SK-N-MC (cell line): Measurements from ENCODE around the gene ZC3H10.

ENCODE experiments used
- DNase-seq: peaks from one replicate; pipeline ENCODE4 v3.0.0-alpha.2; 2011; ENCODE audit warnings: low read depth, low spot score
- H3K27ac ChIP-seq: fragments of 200-600 bp; sonication (generic); 2 replicates; pipeline ENCODE4 v1.5.1; 2016; ENCODE audit warnings: mixed run types
- H3K36me3 ChIP-seq: fragments of 200-600 bp; sonication (generic); 2 replicates; pipeline ENCODE4 v1.6.1; 2017; ENCODE audit warnings: antibody characterized with exemption, low read length, mixed read lengths; ENCODE audit not compliant: insufficient read depth
- H3K4me3 ChIP-seq: fragments of 200-600 bp; sonication (generic); 2 replicates; pipeline ENCODE4 v1.5.1; 2016
- H3K9ac ChIP-seq: fragments of 200-600 bp; sonication (generic); 2 replicates; pipeline ENCODE4 v1.8.0; 2017; ENCODE audit warnings: mixed run types, mixed read lengths; ENCODE audit not compliant: insufficient read length
- H3K9me3 ChIP-seq: fragments of 200-600 bp; sonication (generic); 2 replicates; pipeline ENCODE4 v1.6.1; 2017; ENCODE audit warnings: low read depth, mild to moderate bottlenecking, antibody characterized with exemption, low read length, moderate library complexity, mixed read lengths
- EZH2 ChIP-seq: fragments of 200-600 bp; sonication (generic); IDR thresholded peaks from one replicate; pipeline ENCODE4 v1.6.1; 2017; ENCODE audit warnings: antibody characterized with exemption
- FOXP2 ChIP-seq: optimal IDR thresholded peaks from 2 replicates; pipeline ENCODE3; 2011; ENCODE audit warnings: mild to moderate bottlenecking, moderate library complexity; ENCODE audit not compliant: insufficient read depth; ENCODE audit errors: extremely low read length, control extremely low read depth
- POLR2AphosphoS5 ChIP-seq: IDR thresholded peaks from 2 replicates; pipeline ENCODE4 v1.6.1; 2012; ENCODE audit warnings: mild to moderate bottlenecking, low read depth, low read length, borderline replicate concordance

Gene ZC3H10

GRCh38 chr12:56081393-56082347 is 36.4 kb upstream of the ZC3H10 start:
- Histone ChIP-seq H3K4me3 (no peak overlapping the region), H3K9ac (no peak overlapping the region)

DNA sequence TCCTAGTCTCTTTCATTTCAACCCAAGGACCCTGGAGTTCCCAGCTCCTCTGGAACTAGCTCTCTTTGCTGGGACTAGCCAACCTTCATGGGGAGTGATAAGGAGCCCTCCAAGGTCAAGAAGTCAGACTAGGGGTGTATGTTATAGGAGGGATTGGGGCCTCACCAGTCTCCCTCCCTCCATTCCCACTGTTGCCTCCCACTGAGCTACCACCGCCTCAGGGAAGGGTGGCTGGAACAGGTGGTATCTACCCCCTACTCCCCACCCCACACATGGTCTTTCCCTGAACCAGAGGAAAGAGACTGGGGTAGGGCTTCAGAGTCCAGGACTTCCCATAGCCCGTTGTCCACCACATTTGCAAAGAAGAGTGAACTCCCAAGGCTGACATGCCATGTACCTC is 35.7 kb upstream of the ZC3H10 start:
- H3K36me3 ChIP-seq, result no peaks in the 10 kb centered on the region
- TF ChIP-seq FOXP2, result no peak
- no peak for TF ChIP-seq EZH2
- TF ChIP-seq POLR2AphosphoS5, result no peak
- H3K4me3 ChIP-seq, result no peak overlapping the region
- H3K27ac ChIP-seq, result no peak overlapping the region
- no peaks in the 10 kb centered on the region for H3K9me3 ChIP-seq
- no peak for DNase-seq
- no peak overlapping the region for H3K9ac ChIP-seq

More at GRCh38 chr12:56081393-56082347, 36.4 kb upstream of the ZC3H10 start:
- no peak overlapping the region for H3K27ac ChIP-seq
- no peak for TF ChIP-seq POLR2AphosphoS5
- no peak for TF ChIP-seq FOXP2
- TF ChIP-seq EZH2, result no peak
- H3K36me3 ChIP-seq, result no peaks in the 10 kb centered on the region
- no peaks in the 10 kb centered on the region for H3K9me3 ChIP-seq
- DNase-seq, result no peak

DNA sequence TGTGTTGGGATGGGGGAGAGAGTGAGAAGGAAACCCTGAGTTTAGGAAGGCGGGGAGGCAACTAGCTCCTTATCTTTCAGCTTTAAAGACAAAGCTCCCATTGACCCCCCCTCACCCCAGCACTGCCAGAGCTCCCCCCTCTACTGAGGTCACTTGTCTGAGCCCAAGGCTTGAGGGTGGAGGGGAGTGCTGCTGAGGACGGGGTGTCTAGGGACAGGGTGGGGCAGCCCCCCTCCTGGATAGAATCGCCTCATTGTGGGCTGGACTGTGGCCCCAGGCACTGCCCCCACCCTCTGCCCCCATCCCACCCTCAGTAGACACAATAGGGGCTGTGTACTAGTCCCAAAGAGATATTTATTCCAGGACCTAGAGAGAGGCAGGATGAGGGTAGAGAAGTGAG is 35.1 kb upstream of the ZC3H10 start:
- no peak overlapping the region for H3K9ac ChIP-seq
- no peak overlapping the region for H3K27ac ChIP-seq
- DNase-seq, result no peak
- TF ChIP-seq POLR2AphosphoS5 (no peak), EZH2 (no peak), FOXP2 (no peak)
- H3K4me3 ChIP-seq, result no peak overlapping the region
- H3K36me3 ChIP-seq, result no peaks in the 10 kb centered on the region
- no peaks in the 10 kb centered on the region for H3K9me3 ChIP-seq

GRCh38 chr12:56084958-56085543 is 33.0 kb upstream of the ZC3H10 start:
- no peak overlapping the region for H3K9ac ChIP-seq
- no peak for TF ChIP-seq FOXP2
- TF ChIP-seq POLR2AphosphoS5, result no peak
- TF ChIP-seq EZH2, result no peak
- no peak overlapping the region for H3K27ac ChIP-seq
- no peaks in the 10 kb centered on the region for H3K36me3 ChIP-seq
- H3K4me3 ChIP-seq, result no peak overlapping the region
- no peak for DNase-seq
- H3K9me3 ChIP-seq, result no peaks in the 10 kb centered on the region

GRCh38 chr12:56086096-56086495 is 32.0 kb upstream of the ZC3H10 start:
- no peak overlapping the region for H3K27ac ChIP-seq
- no peaks in the 10 kb centered on the region for H3K9me3 ChIP-seq
- no peaks in the 10 kb centered on the region for H3K36me3 ChIP-seq
- H3K9ac ChIP-seq, result no peak overlapping the region
- no peak for DNase-seq
- no peak overlapping the region for H3K4me3 ChIP-seq
- no peak for TF ChIP-seq POLR2AphosphoS5
- TF ChIP-seq FOXP2, result no peak
- no peak for TF ChIP-seq EZH2

GRCh38 chr12:56086608-56087007 is 31.5 kb upstream of the ZC3H10 start:
- Histone ChIP-seq H3K9ac (no peak overlapping the region), H3K9me3 (no peaks in the 10 kb centered on the region), H3K27ac (no peak overlapping the region), H3K36me3 (no peaks in the 10 kb centered on the region), H3K4me3 (no peak overlapping the region)
- TF ChIP-seq FOXP2 (no peak), EZH2 (no peak), POLR2AphosphoS5 (no peak)
- DNase-seq, result no peak

- Histone ChIP-seq H3K36me3 (no peaks in the 10 kb centered on the region), H3K9me3 (no peaks in the 10 kb centered on the region), H3K4me3 (no peak overlapping the region), H3K27ac (no peak overlapping the region), H3K9ac (no peak overlapping the region)
- TF ChIP-seq POLR2AphosphoS5, result no peak
- TF ChIP-seq FOXP2, result no peak
- TF ChIP-seq EZH2, result no peak
- DNase-seq, result no peak
Measured at GRCh38 chr12:56087220-56087619, 30.8 kb upstream of the ZC3H10 start.

DNA sequence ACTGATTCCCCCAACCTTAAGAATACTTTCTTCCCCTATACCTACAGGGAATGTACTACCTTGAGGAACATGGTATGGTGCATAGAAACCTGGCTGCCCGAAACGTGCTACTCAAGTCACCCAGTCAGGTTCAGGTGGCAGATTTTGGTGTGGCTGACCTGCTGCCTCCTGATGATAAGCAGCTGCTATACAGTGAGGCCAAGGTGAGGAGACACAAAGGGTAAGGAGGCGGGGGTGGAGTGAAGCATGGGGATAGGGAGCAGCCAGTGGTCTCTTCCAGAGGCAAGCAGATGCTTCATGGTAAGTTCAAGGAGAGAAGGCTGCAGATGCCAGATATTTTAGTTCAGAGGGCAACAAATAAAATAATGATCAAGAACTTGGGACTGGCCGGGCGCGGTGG is 20.3 kb upstream of the ZC3H10 start:
- Histone ChIP-seq H3K36me3 (no peaks in the 10 kb centered on the region), H3K27ac (no peak overlapping the region), H3K9ac (no peak overlapping the region), H3K4me3 (no peak overlapping the region), H3K9me3 (no peaks in the 10 kb centered on the region)
- TF ChIP-seq EZH2 (no peak), FOXP2 (no peak), POLR2AphosphoS5 (no peak)
- DNase-seq, result no peak

DNA sequence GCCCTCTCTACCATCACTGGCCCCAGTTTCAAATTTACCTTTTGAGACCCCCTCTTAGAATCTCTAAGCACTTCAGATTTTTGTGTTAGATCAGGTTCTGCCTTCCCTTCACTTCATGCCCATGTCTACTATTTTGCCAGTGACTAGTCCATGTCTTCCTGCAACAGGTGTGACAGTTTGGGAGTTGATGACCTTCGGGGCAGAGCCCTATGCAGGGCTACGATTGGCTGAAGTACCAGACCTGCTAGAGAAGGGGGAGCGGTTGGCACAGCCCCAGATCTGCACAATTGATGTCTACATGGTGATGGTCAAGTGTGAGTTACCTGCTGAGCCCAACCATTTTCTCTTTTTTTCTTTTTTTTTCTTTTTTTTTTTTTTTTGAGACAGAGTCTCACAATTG is 19.5 kb upstream of the ZC3H10 start:
- Histone ChIP-seq H3K9ac (no peak overlapping the region), H3K27ac (no peak overlapping the region), H3K4me3 (no peak overlapping the region), H3K36me3 (no peaks in the 10 kb centered on the region), H3K9me3 (no peaks in the 10 kb centered on the region)
- DNase-seq, result no peak
- TF ChIP-seq EZH2 (no peak), FOXP2 (no peak), POLR2AphosphoS5 (no peak)

- no peak for DNase-seq
- Histone ChIP-seq H3K36me3 (no peaks in the 10 kb centered on the region), H3K4me3 (no peak overlapping the region), H3K27ac (no peak overlapping the region), H3K9ac (no peak overlapping the region), H3K9me3 (no peaks in the 10 kb centered on the region)
- TF ChIP-seq FOXP2 (no peak), POLR2AphosphoS5 (no peak), EZH2 (no peak)
Measured at GRCh38 chr12:56099787-56100186, 18.3 kb upstream of the ZC3H10 start.
